GM18951 (cell line): ENCODE results near the gene CD200.
"Not testable (repeated sequence)": the region's sequence is repeated elsewhere in the genome, so short reads cannot be mapped to it uniquely, and the experiment has no call there.

ENCODE experiments used
- POLR2A ChIP-seq: IDR thresholded peaks from 4 replicates; pipeline ENCODE4 v1.6.1; 2011; ENCODE audit warnings: mild to moderate bottlenecking; ENCODE audit not compliant: insufficient read length, insufficient read depth; ENCODE audit errors: extremely low read depth
- in situ Hi-C: fragments of 300-500 bp; cut with MboI; formaldehyde crosslinking; loops from one replicate; pipeline ENCODE4 v1.12.0; 2022; ENCODE audit warnings: low sequenced_read_pairs, mixed read lengths, inconsistent platforms; ENCODE audit not compliant: unreplicated experiment

CD200 gene

GRCh38 chr3:112392393-112393359 lies 59.7 kb downstream of the CD200 start:
- in situ Hi-C loops, result no loop called here
- no peak for TF ChIP-seq POLR2A

DNA sequence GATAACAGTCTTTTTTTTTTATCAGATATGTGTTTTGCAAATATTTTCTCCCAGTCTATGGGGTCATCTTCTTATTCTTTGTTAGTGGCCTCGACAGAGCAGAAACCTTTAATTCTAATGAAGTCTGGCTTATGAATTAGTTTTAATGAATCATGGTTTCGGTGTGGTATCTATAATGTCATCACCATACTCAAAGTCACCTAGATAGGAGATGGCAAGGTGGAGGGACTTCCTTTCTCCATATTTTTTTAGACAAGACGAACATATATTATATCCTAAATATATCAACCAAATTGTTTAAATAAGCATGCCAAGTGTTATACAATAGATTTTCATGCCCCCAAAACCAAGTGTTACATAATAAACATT lies 60.4 kb downstream of the CD200 start:
- in situ Hi-C loops, result no loop called here
- TF ChIP-seq POLR2A, result no peak

DNA sequence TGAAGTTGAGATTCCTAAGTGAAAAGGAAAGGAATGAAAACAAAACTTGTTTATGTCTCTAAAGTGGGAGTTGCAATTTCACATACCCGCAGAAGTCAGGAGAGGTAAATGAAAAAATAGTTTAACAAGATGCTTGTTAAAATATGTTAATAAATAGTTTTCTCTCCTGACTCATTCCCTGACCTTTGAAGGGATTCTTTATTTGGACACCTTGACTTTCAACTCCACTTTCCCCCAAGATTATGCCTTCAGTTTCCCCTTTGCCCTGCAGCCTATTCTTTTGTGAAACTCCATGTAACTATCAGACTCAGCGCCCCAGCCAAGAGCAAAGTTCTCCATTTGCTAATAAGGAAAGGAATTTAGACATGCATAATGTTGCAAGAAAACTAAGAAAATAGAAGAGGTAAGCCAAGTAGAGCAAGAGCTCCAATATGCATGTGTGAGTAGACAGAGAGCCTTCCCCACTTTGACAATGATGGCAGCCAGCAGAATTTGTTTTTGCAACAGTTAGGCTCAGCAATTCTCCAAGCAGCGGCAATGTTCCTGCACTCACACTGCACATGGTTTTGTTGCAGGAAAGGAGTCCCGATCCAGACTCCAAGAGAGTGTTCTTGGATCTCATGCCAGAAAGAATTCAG lies 61.2 kb downstream of the CD200 start:
- in situ Hi-C loops, result no loop called here
- no peak for TF ChIP-seq POLR2A

- in situ Hi-C loops, result no loop called here
- TF ChIP-seq POLR2A, result no peak
These were observed 62.4 kb downstream of the CD200 start for GRCh38 chr3:112395181-112395895.

GRCh38 chr3:112395896-112396290 lies 62.9 kb downstream of the CD200 start:
- in situ Hi-C loops, result no loop called here
- TF ChIP-seq POLR2A, result no peak

DNA sequence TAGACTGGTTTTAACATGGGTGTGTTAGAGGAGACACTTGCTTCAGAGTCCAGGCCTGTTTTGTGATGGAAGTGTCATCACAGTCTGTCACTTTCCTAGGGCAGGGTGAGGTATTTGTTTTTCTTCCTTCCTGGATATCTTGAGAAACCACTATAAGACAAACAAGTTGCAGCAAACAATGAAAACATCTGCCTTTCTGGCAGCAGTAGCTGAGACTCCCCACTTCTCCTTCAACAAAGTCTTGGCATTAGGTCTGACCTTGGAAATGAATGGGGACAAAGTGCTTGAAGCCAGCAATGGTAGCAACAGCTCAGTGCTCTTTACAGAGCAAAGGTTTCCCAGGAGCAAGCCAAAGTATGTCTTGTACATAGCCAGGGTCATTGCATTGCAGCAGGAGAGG lies 64.6 kb downstream of the CD200 start:
- in situ Hi-C loops, result no loop called here
- TF ChIP-seq POLR2A, result no peak

DNA sequence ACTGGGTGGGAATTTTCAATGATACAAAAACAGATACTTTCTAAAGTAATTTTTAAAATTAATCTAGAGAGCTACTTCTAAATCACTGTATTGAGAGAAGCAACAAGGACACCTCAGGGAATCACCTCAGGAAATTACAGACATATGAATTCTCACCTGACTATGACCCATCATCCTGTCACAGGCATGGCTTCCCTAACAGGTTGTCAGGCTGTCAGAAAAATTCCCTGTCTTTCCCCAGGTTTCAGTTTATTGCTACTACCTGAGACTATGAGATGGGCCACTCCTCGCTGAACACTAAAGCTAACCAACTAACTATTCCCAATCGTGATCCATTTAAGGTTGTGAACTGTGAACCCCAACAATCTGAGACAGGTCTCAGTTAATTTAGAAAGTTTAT lies 66.1 kb downstream of the CD200 start:
- in situ Hi-C loops, result no loop called here
- no peak for TF ChIP-seq POLR2A

DNA sequence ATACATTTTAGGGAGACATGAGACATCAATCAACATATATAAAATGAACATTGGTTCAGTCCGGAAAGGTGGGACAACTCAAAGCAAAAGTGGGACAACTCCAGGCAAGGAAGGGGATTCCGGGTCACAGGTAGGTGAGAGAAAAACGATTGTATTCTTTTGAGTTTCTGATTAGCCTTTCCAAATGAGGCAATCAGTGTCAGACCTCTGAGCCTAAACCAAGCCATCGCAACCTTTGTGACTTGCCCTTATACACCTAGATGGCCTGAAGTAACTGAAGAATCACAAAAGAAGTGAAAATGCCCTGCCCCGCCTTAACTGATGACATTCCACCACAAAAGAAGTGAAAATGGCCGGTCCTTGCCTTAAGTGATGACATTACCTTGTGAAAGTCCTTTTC lies 66.6 kb downstream of the CD200 start:
- in situ Hi-C loops, result not testable (repeated sequence)

GRCh38 chr3:112400317-112400716 lies 67.4 kb downstream of the CD200 start:
- in situ Hi-C loops, result not testable (repeated sequence)

- in situ Hi-C loops, result no loop called here
- no peak for TF ChIP-seq POLR2A
These were observed 68.7 kb downstream of the CD200 start for GRCh38 chr3:112401617-112402016.

- no peak for TF ChIP-seq POLR2A
- in situ Hi-C loops, result no loop called here
These were observed 70.1 kb downstream of the CD200 start for GRCh38 chr3:112403103-112403502.

- in situ Hi-C loops, result not testable (repeated sequence)
These were observed 72.1 kb downstream of the CD200 start for GRCh38 chr3:112404924-112405549.

DNA sequence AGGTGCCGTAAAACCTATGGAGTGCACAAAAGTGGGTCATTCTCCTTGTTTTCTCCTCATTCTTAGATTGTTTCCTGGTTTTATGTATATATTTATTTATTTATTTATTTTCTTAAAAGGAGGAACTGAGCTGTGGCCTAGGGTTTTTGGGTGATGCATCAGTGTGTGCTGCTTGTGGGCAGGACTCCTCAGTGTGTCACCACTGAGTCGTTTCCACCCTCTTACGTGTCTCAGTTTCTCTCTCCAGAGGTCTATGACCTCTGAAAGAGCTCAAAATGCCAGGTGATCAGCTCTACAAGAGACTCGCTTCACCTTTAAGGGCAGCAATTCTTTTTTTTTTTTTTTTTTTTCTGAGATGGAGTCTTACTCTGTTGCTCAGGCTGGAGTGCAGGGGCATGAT lies 72.9 kb downstream of the CD200 start:
- no peak for TF ChIP-seq POLR2A
- in situ Hi-C loops, result no loop called here
